BE2C (cell line): ENCODE measurements around the gene FOXR1.

Experiments used
- DNase-seq: peaks from one replicate; pipeline ENCODE4 v3.0.0-alpha.2; 2020
- H3K27me3 ChIP-seq: fragments of 250-450 bp; sonication (Bioruptor Pico); 2 replicates; pipeline ENCODE4 v1.5.1; 2020; ENCODE audit warnings: mild to moderate bottlenecking
- H3K36me3 ChIP-seq: fragments of 250-450 bp; sonication (Bioruptor Pico); 2 replicates; pipeline ENCODE4 v1.5.1; 2020; ENCODE audit warnings: mild to moderate bottlenecking
- H3K4me1 ChIP-seq: fragments of 250-450 bp; sonication (Bioruptor Pico); 2 replicates; pipeline ENCODE4 v1.5.1; 2020
- H3K4me3 ChIP-seq: 2 replicates; pipeline ENCODE4 v1.5.1; 2011; ENCODE audit warnings: low read depth, low read length
- H3K9me3 ChIP-seq: fragments of 250-450 bp; sonication (Bioruptor Pico); 2 replicates; pipeline ENCODE4 v1.5.1; 2020
- CTCF ChIP-seq: IDR thresholded peaks from 2 replicates; pipeline ENCODE4 v1.5.1; 2012; ENCODE audit warnings: mild to moderate bottlenecking, low read depth, low read length

The FOXR1 gene

GRCh38 chr11:118931571-118931970, 40.0 kb upstream of the FOXR1 start:
- TF ChIP-seq CTCF = no peak
- peaks cover 6% of the 10 kb centered on the region; the same call in 1 of the 2 replicates for H3K4me1 ChIP-seq
- no peaks in the 10 kb centered on the region for H3K36me3 ChIP-seq
- H3K9me3 ChIP-seq = no peaks in the 10 kb centered on the region
- H3K27me3 ChIP-seq = no peaks in the 10 kb centered on the region
- DNase-seq = no peak
- H3K4me3 ChIP-seq = no peak overlapping the region

GRCh38 chr11:118933486-118933885, 38.1 kb upstream of the FOXR1 start:
- no peak for TF ChIP-seq CTCF
- H3K4me1 ChIP-seq = no peaks in the 10 kb centered on the region
- H3K4me3 ChIP-seq = no peak overlapping the region
- no peaks in the 10 kb centered on the region for H3K36me3 ChIP-seq
- H3K27me3 ChIP-seq = no peaks in the 10 kb centered on the region
- DNase-seq = no peak
- H3K9me3 ChIP-seq = no peaks in the 10 kb centered on the region

GRCh38 chr11:118935376-118935775, 36.2 kb upstream of the FOXR1 start:
- peaks cover 7% of the 10 kb centered on the region for H3K4me1 ChIP-seq
- TF ChIP-seq CTCF = no peak
- DNase-seq = no peak
- no peak overlapping the region for H3K4me3 ChIP-seq
- H3K9me3 ChIP-seq = no peaks in the 10 kb centered on the region
- H3K27me3 ChIP-seq = no peaks in the 10 kb centered on the region
- no peaks in the 10 kb centered on the region for H3K36me3 ChIP-seq

GRCh38 chr11:118938491-118939403, 32.8 kb upstream of the FOXR1 start:
- no peak overlapping the region for H3K4me3 ChIP-seq
- no peak for DNase-seq
- H3K36me3 ChIP-seq = no peaks in the 10 kb centered on the region
- H3K27me3 ChIP-seq = no peaks in the 10 kb centered on the region
- H3K4me1 ChIP-seq = peaks cover 9% of the 10 kb centered on the region
- TF ChIP-seq CTCF = no peak
- H3K9me3 ChIP-seq = no peaks in the 10 kb centered on the region

GRCh38 chr11:118939404-118939915, 32.1 kb upstream of the FOXR1 start:
- Histone ChIP-seq H3K9me3 (no peaks in the 10 kb centered on the region), H3K36me3 (no peaks in the 10 kb centered on the region), H3K4me3 (no peak overlapping the region), H3K4me1 (peaks cover 9% of the 10 kb centered on the region), H3K27me3 (no peaks in the 10 kb centered on the region)
- TF ChIP-seq CTCF = no peak
- no peak for DNase-seq
